Stimulated activated CD4-positive, alpha-beta T cell treated with anti-CD3 and anti-CD28 coated beads, Interleukin-12 subunit alpha, Interleukin-12 subunit beta, amount 100 ng/mL, for 24 hours (primary cell): ENCODE measurements around the gene SPRED2.
A peak's percentile ranks its signal among the peaks of the same experiment; 100 is the strongest.

Experiments used
- DNase-seq, 2 experiments: peaks; one replicate each; pipeline ENCODE4 v3.0.0-alpha.2; 2020; ENCODE audit warnings: low read depth in 2 of 2

The SPRED2 gene

GRCh38 chr2:65432227-65433190 is at the start of gene SPRED2:
TSS of gene SPRED2 (minus strand) at chr2:65432599. CDS start at chr2:65431987, 612 bp downstream.
- DNase-seq: peak; percentile 65 to 66

GRCh38 chr2:65481961-65482360 is 49.6 kb upstream of the SPRED2 start:
- DNase-seq: no peak

- no peak for DNase-seq
These were observed 47.1 kb upstream of the SPRED2 start for GRCh38 chr2:65479524-65479923.

GRCh38 chr2:65478498-65479135 is 46.2 kb upstream of the SPRED2 start:
- DNase-seq: no peak

GRCh38 chr2:65477590-65477989 is 45.2 kb upstream of the SPRED2 start:
- no peak for DNase-seq

GRCh38 chr2:65476778-65477177 is 44.4 kb upstream of the SPRED2 start:
- no peak for DNase-seq

- no peak for DNase-seq
These were observed 42.6 kb upstream of the SPRED2 start for GRCh38 chr2:65475000-65475399.

GRCh38 chr2:65473045-65473444 is 40.6 kb upstream of the SPRED2 start:
- no peak for DNase-seq

GRCh38 chr2:65471409-65471808 is 39.0 kb upstream of the SPRED2 start:
- no peak for DNase-seq

- no peak for DNase-seq
These were observed 34.2 kb upstream of the SPRED2 start for GRCh38 chr2:65466551-65466950.

- DNase-seq: no peak
These were observed 33.5 kb upstream of the SPRED2 start for GRCh38 chr2:65465857-65466256.

GRCh38 chr2:65465124-65465523 is 32.7 kb upstream of the SPRED2 start:
- DNase-seq: no peak

- no peak for DNase-seq
These were observed 32.2 kb upstream of the SPRED2 start for GRCh38 chr2:65464604-65465003.

- no peak for DNase-seq
These were observed 26.6 kb upstream of the SPRED2 start for GRCh38 chr2:65458999-65459398.

GRCh38 chr2:65456886-65457285 is 24.5 kb upstream of the SPRED2 start:
- no peak for DNase-seq

- DNase-seq: no peak
These were observed 23.7 kb upstream of the SPRED2 start for GRCh38 chr2:65456064-65456463.

- no peak for DNase-seq
These were observed 21.5 kb upstream of the SPRED2 start for GRCh38 chr2:65453916-65454315.

- DNase-seq: no peak
These were observed 19.9 kb upstream of the SPRED2 start for GRCh38 chr2:65452150-65452895.

GRCh38 chr2:65450810-65451209 is 18.4 kb upstream of the SPRED2 start:
- DNase-seq: no peak

GRCh38 chr2:65450393-65450792 is 18.0 kb upstream of the SPRED2 start:
- DNase-seq: no peak

GRCh38 chr2:65443509-65444186 is 11.2 kb upstream of the SPRED2 start:
- no peak for DNase-seq
